Measurements from ENCODE around the gene STK32C. TPM values are rescaled to one million over a fixed set of nuclear protein-coding genes. Genes with fewer than 3 reads are reported as not detected.

The STK32C gene
- total RNA-seq, 4 donors from 2014 or later = 3.3 to 5.7 (median 3.5) TPM

DNA sequence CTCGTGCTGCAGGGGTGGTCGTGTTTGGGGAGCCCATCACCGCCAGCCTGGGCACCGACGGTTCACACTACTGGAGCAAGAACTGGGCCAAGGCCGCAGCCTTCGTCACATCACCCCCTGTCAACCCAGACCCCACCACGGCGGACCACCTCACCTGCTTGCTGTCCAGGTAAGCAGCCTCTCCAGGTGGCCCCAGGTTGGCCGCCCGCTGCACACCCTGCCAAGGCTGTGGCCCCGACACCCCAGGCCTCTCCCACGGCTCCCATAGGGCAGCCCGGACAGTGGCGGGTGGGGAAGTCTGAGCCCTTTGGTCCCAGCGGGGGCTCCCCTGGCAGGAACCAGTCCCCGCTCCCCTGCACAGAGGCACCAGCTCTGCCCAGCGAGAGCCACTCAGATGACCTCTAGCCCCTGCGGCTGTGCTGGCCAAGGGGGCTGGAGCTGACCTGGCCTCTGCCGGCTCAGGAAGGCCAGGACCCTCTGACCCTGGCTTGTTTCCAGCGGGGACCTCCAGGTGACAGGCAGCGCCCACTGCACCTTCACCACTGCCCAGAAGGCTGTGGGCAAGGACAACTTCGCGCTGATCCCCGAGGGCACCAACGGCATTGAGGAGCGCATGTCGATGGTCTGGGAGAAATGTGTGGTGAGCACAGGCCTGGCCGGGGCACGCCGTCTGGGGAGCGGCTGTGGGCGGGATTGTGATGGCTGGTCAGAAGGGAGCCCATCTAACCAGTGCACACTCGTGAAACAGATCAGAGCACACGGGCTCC, 107.2 kb downstream of the STK32C start:
- WGBS, 2 donors = 87 to 97% methylated on average over 20 to 22 of the region's 35 CpGs
- DNase-seq = no peak
- H3K4me1 ChIP-seq = no peaks in the 10 kb centered on the region
- TF ChIP-seq, protein P1, sequence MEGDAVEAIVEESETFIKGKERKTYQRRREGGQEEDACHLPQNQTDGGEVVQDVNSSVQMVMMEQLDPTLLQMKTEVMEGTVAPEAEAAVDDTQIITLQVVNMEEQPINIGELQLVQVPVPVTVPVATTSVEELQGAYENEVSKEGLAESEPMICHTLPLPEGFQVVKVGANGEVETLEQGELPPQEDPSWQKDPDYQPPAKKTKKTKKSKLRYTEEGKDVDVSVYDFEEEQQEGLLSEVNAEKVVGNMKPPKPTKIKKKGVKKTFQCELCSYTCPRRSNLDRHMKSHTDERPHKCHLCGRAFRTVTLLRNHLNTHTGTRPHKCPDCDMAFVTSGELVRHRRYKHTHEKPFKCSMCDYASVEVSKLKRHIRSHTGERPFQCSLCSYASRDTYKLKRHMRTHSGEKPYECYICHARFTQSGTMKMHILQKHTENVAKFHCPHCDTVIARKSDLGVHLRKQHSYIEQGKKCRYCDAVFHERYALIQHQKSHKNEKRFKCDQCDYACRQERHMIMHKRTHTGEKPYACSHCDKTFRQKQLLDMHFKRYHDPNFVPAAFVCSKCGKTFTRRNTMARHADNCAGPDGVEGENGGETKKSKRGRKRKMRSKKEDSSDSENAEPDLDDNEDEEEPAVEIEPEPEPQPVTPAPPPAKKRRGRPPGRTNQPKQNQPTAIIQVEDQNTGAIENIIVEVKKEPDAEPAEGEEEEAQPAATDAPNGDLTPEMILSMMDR (IDR thresholded peaks at IDR 0.05) = no peak
- TF ChIP-seq POLR2A (IDR thresholded peaks at IDR 0.05) = no peak
- no peaks in the 10 kb centered on the region for H3K36me3 ChIP-seq
- no peaks in the 10 kb centered on the region for H3K27me3 ChIP-seq
- no peaks in the 10 kb centered on the region for H3K9me3 ChIP-seq
- intact Hi-C loops (cut with DNase I) = no loop called here
- no peak overlapping the region for H3K27ac ChIP-seq
- H3K4me3 ChIP-seq (replicated peaks in 1 of 3) = no peak overlapping the region

DNA sequence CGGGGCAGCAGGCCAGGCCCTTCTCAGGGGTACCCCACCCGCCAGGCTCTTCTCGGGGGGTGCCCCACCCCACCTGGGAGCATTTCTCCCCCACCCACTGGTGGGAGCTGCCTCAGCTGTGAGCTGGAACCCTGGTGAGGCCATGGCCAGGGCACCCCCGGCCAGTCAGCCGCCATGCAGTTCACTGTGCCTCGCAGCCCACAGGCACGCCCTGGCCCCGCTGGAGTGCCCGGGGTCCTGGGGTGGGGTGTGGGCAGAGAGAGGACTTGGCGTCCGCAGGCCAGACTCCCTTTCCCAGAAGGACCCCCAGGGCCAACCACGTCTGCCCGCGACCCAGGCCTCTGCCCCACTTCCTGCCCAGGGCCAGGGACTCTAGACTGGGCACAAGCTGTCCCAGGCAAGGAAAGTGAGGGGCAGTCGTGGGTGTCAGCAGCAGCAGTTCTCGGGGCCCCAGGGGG, 107.9 kb downstream of the STK32C start:
- 86% methylated on average over 14 of the region's 16 CpGs; no CpG with 5 or more reads in 1 of the 2 donors for WGBS, 2 donors
- no peak for DNase-seq

DNA sequence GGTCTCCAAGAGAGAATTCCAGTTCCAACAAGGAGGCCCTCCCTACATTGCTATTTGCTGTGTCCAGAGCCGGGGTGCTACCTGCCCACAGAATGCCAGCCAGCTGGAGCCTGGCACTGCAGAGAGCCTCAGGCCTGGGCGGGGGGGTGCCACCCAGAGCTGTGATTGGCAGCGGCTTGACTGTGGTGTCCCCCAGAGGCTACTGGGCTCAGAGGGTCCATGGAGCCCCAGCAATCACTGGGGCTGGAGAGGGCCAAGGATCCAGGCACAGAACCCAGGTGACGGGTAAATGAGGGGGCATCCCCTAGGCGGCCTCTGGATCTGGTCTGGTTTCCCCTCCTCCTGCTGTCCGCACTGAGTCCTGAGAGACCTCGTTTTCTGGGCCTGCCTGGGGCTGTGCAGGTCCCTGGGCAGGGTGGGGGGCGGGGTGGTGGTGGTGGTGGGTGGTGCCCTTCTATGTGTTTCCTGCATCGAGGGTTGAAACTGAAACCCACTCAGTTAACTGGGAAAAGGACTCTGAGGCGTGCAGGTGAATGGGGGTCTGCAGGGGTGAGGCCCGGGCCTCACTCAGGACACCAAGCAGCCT, 108.4 kb downstream of the STK32C start:
- no peak for TF ChIP-seq POLR2A (IDR thresholded peaks at IDR 0.05)
- TF ChIP-seq, protein P1 (IDR thresholded peaks at IDR 0.05) = no peak
- no peaks in the 10 kb centered on the region for H3K4me1 ChIP-seq
- H3K4me3 ChIP-seq (replicated peaks in 1 of 3) = no peak overlapping the region
- no peaks in the 10 kb centered on the region for H3K9me3 ChIP-seq
- H3K36me3 ChIP-seq = no peaks in the 10 kb centered on the region
- 49 to 77% methylated on average over 2 to 7 of the region's 11 CpGs for WGBS, 2 donors
- no peak for DNase-seq
- H3K27ac ChIP-seq = no peak overlapping the region
- intact Hi-C loops (cut with DNase I) = no loop called here
- no peaks in the 10 kb centered on the region for H3K27me3 ChIP-seq

More for the DNA sequence above, 107.9 kb downstream of the STK32C start:
- no peak overlapping the region for H3K4me3 ChIP-seq (replicated peaks in 1 of 3)
- intact Hi-C loops (cut with DNase I) = no loop called here
- no peaks in the 10 kb centered on the region for H3K27me3 ChIP-seq
- TF ChIP-seq POLR2A (IDR thresholded peaks at IDR 0.05) = no peak
- TF ChIP-seq, protein P1 (IDR thresholded peaks at IDR 0.05) = no peak
- H3K4me1 ChIP-seq = no peaks in the 10 kb centered on the region
- no peaks in the 10 kb centered on the region for H3K36me3 ChIP-seq
- H3K27ac ChIP-seq = no peak overlapping the region
- H3K9me3 ChIP-seq = no peaks in the 10 kb centered on the region

DNA sequence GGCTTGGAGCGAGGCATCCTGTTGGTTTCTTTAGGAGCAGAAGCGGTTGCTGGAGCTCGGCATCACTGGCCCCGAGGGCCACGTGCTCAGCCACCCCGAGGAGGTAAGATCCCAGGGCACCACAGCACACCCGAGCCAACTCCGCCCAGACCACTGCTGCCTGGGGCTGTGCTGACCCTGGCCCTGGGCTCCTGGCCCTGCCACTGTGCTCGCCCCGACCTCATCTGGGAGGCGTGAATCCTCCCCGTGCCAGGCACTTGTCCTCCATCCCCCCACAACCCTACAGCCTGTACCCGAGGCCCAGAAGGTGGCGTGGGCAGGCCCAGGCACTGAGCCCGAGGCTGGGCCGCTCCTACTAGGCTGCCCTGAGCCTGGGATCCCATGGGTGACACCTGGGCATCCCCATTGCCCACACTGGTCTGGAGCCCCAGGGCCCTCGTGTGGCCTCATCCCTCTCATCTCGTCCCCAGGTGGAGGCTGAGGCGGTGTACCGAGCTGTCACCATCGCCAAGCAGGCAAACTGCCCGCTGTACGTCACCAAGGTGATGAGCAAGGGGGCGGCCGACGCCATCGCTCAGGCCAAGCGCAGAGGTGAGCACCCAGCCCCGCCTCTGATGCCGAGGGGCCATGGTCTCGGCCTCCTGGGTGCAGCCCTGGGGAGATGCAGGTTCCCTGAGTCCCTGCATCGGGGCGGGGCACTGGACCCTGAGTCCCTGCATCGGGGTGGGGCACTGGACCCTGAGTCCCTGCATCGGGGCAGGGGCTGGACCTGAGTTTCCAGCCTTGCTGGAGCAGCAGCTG, 109.2 kb downstream of the STK32C start:
- Histone ChIP-seq H3K4me3 (replicated peaks in 1 of 3) (no peak overlapping the region), H3K27me3 (no peaks in the 10 kb centered on the region), H3K36me3 (no peaks in the 10 kb centered on the region), H3K27ac (no peak overlapping the region), H3K9me3 (no peaks in the 10 kb centered on the region), H3K4me1 (no peaks in the 10 kb centered on the region)
- DNase-seq = no peak
- TF ChIP-seq POLR2A (IDR thresholded peaks at IDR 0.05) = no peak
- TF ChIP-seq, protein P1 (IDR thresholded peaks at IDR 0.05) = no peak
- intact Hi-C loops (cut with DNase I) = no loop called here
- 86 to 90% methylated on average over 21 to 24 of the region's 35 CpGs for WGBS, 2 donors
